ENCODE data around the gene E4F1. TPM values are rescaled to one million over a fixed set of nuclear protein-coding genes. Genes with fewer than 3 reads are reported as not detected.

Gene E4F1
- total and polyA plus RNA-seq, 10 of the 15 experiments (the other 5 are each of a cell fraction or from before 2014, with no cell fraction given): 0.23 to 36.5 (median 14.5) TPM

GRCh38 chr16:2186064-2186463 is 37.3 kb upstream of the E4F1 start:
- POLR2A ChIA-PET: no interaction called here
- ATAC-seq (no peak), FAIRE-seq (no peak), DNase-seq (ENCODE audit: low read depth, low spot score) (no peak)
- Histone ChIP-seq H4K20me1 (ENCODE audit: control insufficient read depth, insufficient read depth) (no peaks in the 10 kb centered on the region), H3K27ac (ENCODE audit: control insufficient read depth, insufficient read depth) (no peak overlapping the region), H3K36me3 (ENCODE audit: control insufficient read depth in 2 of 2, insufficient read depth in 2 of 2, low read length in 1 of 2) (no peaks in the 10 kb centered on the region), H3K9ac (ENCODE audit: control insufficient read depth, insufficient read depth, low read length) (no peak overlapping the region), H3K4me1 (ENCODE audit: control insufficient read depth, insufficient read depth, low read length) (no peaks in the 10 kb centered on the region), H2AFZ (ENCODE audit: control insufficient read depth, low read depth, low read length) (no peak overlapping the region), H3K79me2 (ENCODE audit: control insufficient read depth, insufficient read depth, low read length) (no peaks in the 10 kb centered on the region), H3K4me2 (ENCODE audit: control insufficient read depth, insufficient read depth) (no peak overlapping the region), H3K9me3 (replicated peaks; ENCODE audit: control insufficient read depth, insufficient read depth, low read length) (no peaks in the 10 kb centered on the region), H3K27me3 (replicated peaks in 1 of 2; ENCODE audit: control insufficient read depth in 2 of 2, insufficient read depth in 2 of 2, low read length in 1 of 2) (no peaks in the 10 kb centered on the region; a peak in 1 of 4 replicates), H3K4me3 (no peak overlapping the region)
- CTCF ChIA-PET: no interaction called here
- TF ChIP-seq CEBPZ (IDR thresholded peaks at IDR 0.05; ENCODE audit: low read depth, low read length) (no peak), JUNB (IDR thresholded peaks at IDR 0.05) (no peak), ZNF384 (IDR thresholded peaks at IDR 0.05; ENCODE audit: borderline replicate concordance, low read depth, low read length) (no peak), E2F4 (IDR thresholded peaks at IDR 0.05; ENCODE audit: low read depth, low read length) (no peak), MEF2B (IDR thresholded peaks at IDR 0.05; ENCODE audit: partially characterized antibody, poor library complexity, severe bottlenecking) (no peak), MYC (IDR thresholded peaks at IDR 0.05; ENCODE audit: insufficient read depth, insufficient read length, insufficient replicate concordance, low read length, severe bottlenecking) (no peak), ETV6 (conservative IDR thresholded peaks at IDR 0.05 in 1 of 2, IDR thresholded peaks at IDR 0.05 in 1 of 2; ENCODE audit: borderline replicate concordance in 1 of 2, low read depth in 1 of 2) (no peak), ZBTB33 (IDR thresholded peaks at IDR 0.05) (no peak), E2F8 (IDR thresholded peaks at IDR 0.05; ENCODE audit: low read depth, partially characterized antibody) (no peak), MLLT1 (IDR thresholded peaks at IDR 0.05) (no peak), EGR1 (IDR thresholded peaks at IDR 0.05; ENCODE audit: borderline replicate concordance in 1 of 2, low read depth in 2 of 2, low read length in 2 of 2) (no peak)
- 74% methylated on average over 13 of the region's 13 CpGs for WGBS (ENCODE audit: insufficient coverage, insufficient replicate concordance, low lambda C conversion rate, missing lambda C conversion rate)
- SMC1A ChIA-PET (ENCODE audit: uncharacterized antibody, unreplicated experiment): no interaction called here
- no TSS peak for BruUV-seq (replicated peaks)
- in situ Hi-C loops (cut with MboI): no loop called here
- RAD21 ChIA-PET (ENCODE audit: unreplicated experiment): no interaction called here
- intact Hi-C loops (cut with micrococcal nuclease; ENCODE audit: unreplicated experiment): no loop called here
